ENCODE results near the gene ISCA2.

GRCh38 chr14:74531467-74531866 lies 37.9 kb downstream of the ISCA2 start:
- TF ChIP-seq CTCF (tag by site-specific recombination; IDR thresholded peaks at IDR 0.05) (no peak), ZNF133 (tag by site-specific recombination; IDR thresholded peaks at IDR 0.05) (no peak), YY1 (tag by site-specific recombination; IDR thresholded peaks at IDR 0.05) (no peak), MZF1 (tag by site-specific recombination; IDR thresholded peaks at IDR 0.05; ENCODE audit: borderline replicate concordance) (no peak), ELK4 (IDR thresholded peaks at IDR 0.05; ENCODE audit: borderline replicate concordance, low read depth, low read length) (no peak), ZBTB7A (tag by site-specific recombination; IDR thresholded peaks at IDR 0.05; ENCODE audit: low read depth) (no peak), ZNF660 (tag by site-specific recombination; IDR thresholded peaks at IDR 0.05) (no peak), ZNF202 (tag by site-specific recombination; IDR thresholded peaks at IDR 0.05; ENCODE audit: borderline replicate concordance) (no peak), GLI2 (tag by site-specific recombination; IDR thresholded peaks at IDR 0.05; ENCODE audit: borderline replicate concordance, low read depth) (no peak), ZNF292 (tag by site-specific recombination; IDR thresholded peaks at IDR 0.05; ENCODE audit: borderline replicate concordance, low read depth) (no peak), ZNF510 (tag by site-specific recombination; IDR thresholded peaks at IDR 0.05; ENCODE audit: insufficient replicate concordance) (no peak), ZNF654 (tag by site-specific recombination; IDR thresholded peaks at IDR 0.05; ENCODE audit: low read depth) (peak; percentile 36)
